Upper lobe of left lung (tissue), 4 donors: ENCODE measurements around the gene KCNH1.

ENCODE experiments used
- CTCF ChIP-seq, 6 experiments: fragments of 450-650 bp in 4 of 6; fragments of 200-600 bp in 2 of 6; sonication (generic) in 2 of 6; IDR thresholded peaks; one replicate each; pipeline ENCODE4 v1.5.1; 2016 to 2019; ENCODE audit warnings: antibody characterized with exemption in 6 of 6
- POLR2A ChIP-seq, 4 donors: fragments of 450-650 bp; IDR thresholded peaks; one replicate each; pipeline ENCODE4 v1.5.1; 2016 to 2017; ENCODE audit warnings: antibody characterized with exemption in 4 of 4, mild to moderate bottlenecking in 2 of 4
- POLR2AphosphoS5 ChIP-seq, 2 donors: sonication (generic); formaldehyde crosslinking; IDR thresholded peaks; one replicate each; pipeline ENCODE4 v1.5.1; 2017; ENCODE audit warnings: antibody characterized with exemption in 2 of 2

GRCh38 chr1:210776712-210777111 lies 357.2 kb downstream of the KCNH1 start:
- TF ChIP-seq CTCF (IDR thresholded peaks at IDR 0.05) (no peak), POLR2AphosphoS5 (IDR thresholded peaks at IDR 0.05) (no peak), POLR2A (IDR thresholded peaks at IDR 0.05) (no peak)
